PC-9 (cell line): ENCODE data around the gene SDR42E1. TPM values are rescaled to one million over a fixed set of nuclear protein-coding genes. Genes with fewer than 3 reads are reported as not detected.

Experiments
- BruUV-seq: library from RNA; stranded (reverse); fragments of 400-500 nt; replicated peaks from 2 replicates; lab custom pipeline; 2021; lab: Mats Ljungman, UMichigan
- CTCF ChIA-PET: fragments of 300-600 bp; sonication (Branson Sonifier 250); formaldehyde crosslinking; loops from one replicate; lab custom pipeline; 2022; ENCODE audit warnings: antibody characterized with exemption; lab: Charles Lee
- POLR2A ChIA-PET: fragments of 300-600 bp; sonication (Branson Sonifier 250); formaldehyde crosslinking; loops from one replicate; lab custom pipeline; 2022; ENCODE audit warnings: antibody characterized with exemption; ENCODE audit not compliant: unreplicated experiment; lab: Charles Lee
- DNase-seq, 2 experiments: peaks; one replicate each; pipeline versions ENCODE4 v3.0.0 to v3.0.0-alpha.2; 2015 to 2022; ENCODE audit warnings: mixed read lengths in 1 of 2
- H2AFZ ChIP-seq: fragments of 200-600 bp; sonication (generic); 2 replicates; pipeline ENCODE4 v1.8.1; 2017; ENCODE audit warnings: antibody characterized with exemption
- H3F3A ChIP-seq: fragments of 200-600 bp; sonication (generic); 2 replicates; pipeline ENCODE4 v1.8.1; 2017; ENCODE audit warnings: antibody characterized with exemption, mild to moderate bottlenecking, low read depth; ENCODE audit not compliant: insufficient read depth
- H3K27ac ChIP-seq: fragments of 200-600 bp; sonication (generic); 2 replicates; pipeline ENCODE4 v1.6.1; 2016; ENCODE audit warnings: mixed run types
- H3K27me3 ChIP-seq: fragments of 200-600 bp; sonication (generic); 2 replicates; pipeline ENCODE4 v1.6.1; 2016; ENCODE audit warnings: low read depth, mixed run types; ENCODE audit not compliant: insufficient read depth
- H3K36me3 ChIP-seq: fragments of 200-600 bp; sonication (generic); 2 replicates; pipeline ENCODE4 v1.6.1; 2016; ENCODE audit warnings: low read depth, mixed run types
- H3K4me1 ChIP-seq: fragments of 200-600 bp; sonication (generic); replicated peaks from 2 replicates; pipeline ENCODE4 v1.6.1; 2016; ENCODE audit warnings: mixed run types; ENCODE audit not compliant: insufficient read depth
- H3K4me2 ChIP-seq: fragments of 200-600 bp; sonication (generic); 2 replicates; pipeline ENCODE4 v1.6.1; 2017; ENCODE audit warnings: mixed run types
- H3K4me3 ChIP-seq: fragments of 200-600 bp; sonication (generic); 2 replicates; pipeline ENCODE4 v1.6.1; 2016; ENCODE audit warnings: mixed run types
- H3K79me2 ChIP-seq: fragments of 200-600 bp; sonication (generic); 2 replicates; pipeline ENCODE4 v1.6.1; 2017; ENCODE audit warnings: low read depth, mixed run types
- H3K9me2 ChIP-seq: fragments of 200-600 bp; sonication (generic); 2 replicates; pipeline ENCODE4 v1.8.1; 2017; ENCODE audit warnings: mild to moderate bottlenecking; ENCODE audit not compliant: insufficient read depth
- H3K9me3 ChIP-seq: fragments of 200-600 bp; sonication (generic); 2 replicates; pipeline ENCODE4 v1.8.1; 2016; ENCODE audit warnings: low read depth; ENCODE audit not compliant: insufficient read depth
- H4K20me1 ChIP-seq: fragments of 200-600 bp; sonication (generic); 2 replicates; pipeline ENCODE4 v1.8.1; 2017; ENCODE audit not compliant: insufficient read depth
- EZH2 ChIP-seq: fragments of 200-600 bp; sonication (generic); IDR thresholded peaks from 2 replicates; pipeline ENCODE4 v1.8.0; 2017; ENCODE audit warnings: antibody characterized with exemption, low read depth
- intact Hi-C: fragments of 100-400 bp; cut with micrococcal nuclease; formaldehyde crosslinking; loops from one replicate; pipeline ENCODE4 v1.10.0; 2022; ENCODE audit not compliant: unreplicated experiment
- total RNA-seq: library from RNA; stranded (reverse); gene quantifications from 2 replicates; pipeline ENCODE4 v1.2.3, GENCODE V29; 2021
- TF ChIP-seq, protein P1 (sequence below): fragments of 200-600 bp; sonication (generic); conservative IDR thresholded peaks from 2 replicates; pipeline ENCODE4 v1.6.1; 2017; ENCODE audit warnings: mixed run types, antibody characterized with exemption, mild to moderate bottlenecking, moderate library complexity

SDR42E1 gene
- total RNA-seq, 1 experiment from 2014 or later, result 11.6 TPM

DNA sequence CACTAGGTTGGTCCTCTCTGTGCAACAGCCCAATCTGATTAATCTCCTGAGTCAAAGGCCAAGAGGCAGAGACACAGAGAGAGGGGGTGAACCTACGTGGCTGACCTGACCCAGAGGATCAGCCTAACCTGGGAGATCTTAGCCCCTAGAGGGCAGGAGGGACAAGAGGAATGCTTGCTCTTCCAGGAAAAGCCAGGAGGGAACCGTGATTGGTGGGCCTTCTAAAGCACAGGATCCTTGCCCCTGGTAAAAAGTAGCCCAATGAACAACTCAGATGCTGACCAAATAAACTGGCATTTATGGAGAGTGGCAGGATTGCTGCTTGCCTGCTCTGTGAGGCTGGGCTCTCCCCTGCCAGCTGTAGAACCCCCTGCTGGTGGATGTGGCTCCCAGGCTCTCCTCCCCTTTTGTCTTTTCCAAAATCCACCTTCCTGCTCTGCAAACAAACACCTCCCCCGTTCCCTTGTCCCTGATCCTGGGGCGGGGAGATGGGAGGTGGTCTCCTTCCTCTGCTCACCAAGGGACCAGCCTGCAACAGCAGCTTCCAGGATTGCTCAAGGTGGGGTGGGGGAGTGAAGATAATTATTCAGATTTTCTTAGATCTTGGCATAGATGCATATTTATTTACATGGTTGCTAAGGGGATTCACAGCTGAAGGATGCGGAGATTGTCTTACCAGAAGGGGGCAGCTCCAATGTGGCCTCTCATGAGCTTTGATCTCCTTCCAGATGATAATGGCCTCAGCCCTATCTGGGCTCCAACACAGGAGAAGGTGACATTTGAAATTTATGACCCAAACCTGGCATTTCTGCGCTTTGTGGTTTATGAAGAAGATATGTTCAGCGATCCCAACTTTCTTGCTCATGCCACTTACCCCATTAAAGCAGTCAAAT lies 71.9 kb downstream of the SDR42E1 start:
- no peaks in the 10 kb centered on the region for H3K27me3 ChIP-seq
- no peaks in the 10 kb centered on the region for H3K9me2 ChIP-seq
- H3K4me2 ChIP-seq, result no peak overlapping the region
- POLR2A ChIA-PET, result no interaction called here
- no peak overlapping the region for H3K27ac ChIP-seq
- no peak overlapping the region for H3K4me3 ChIP-seq
- H3K36me3 ChIP-seq, result no peaks in the 10 kb centered on the region
- no peaks in the 10 kb centered on the region for H3K4me1 ChIP-seq
- H3K79me2 ChIP-seq, result no peaks in the 10 kb centered on the region
- BruUV-seq, result no TSS peak
- no peaks in the 10 kb centered on the region for H3K9me3 ChIP-seq
- CTCF ChIA-PET, result no interaction called here
- no peak overlapping the region for H2AFZ ChIP-seq
- DNase-seq, result no peak
- intact Hi-C loops, result loop anchor here (1.0 to 5.0 kb wide), 2 partner anchors 58 to 291 kb away; no protein-coding TSS in a partner anchor
- TF ChIP-seq, protein P1, sequence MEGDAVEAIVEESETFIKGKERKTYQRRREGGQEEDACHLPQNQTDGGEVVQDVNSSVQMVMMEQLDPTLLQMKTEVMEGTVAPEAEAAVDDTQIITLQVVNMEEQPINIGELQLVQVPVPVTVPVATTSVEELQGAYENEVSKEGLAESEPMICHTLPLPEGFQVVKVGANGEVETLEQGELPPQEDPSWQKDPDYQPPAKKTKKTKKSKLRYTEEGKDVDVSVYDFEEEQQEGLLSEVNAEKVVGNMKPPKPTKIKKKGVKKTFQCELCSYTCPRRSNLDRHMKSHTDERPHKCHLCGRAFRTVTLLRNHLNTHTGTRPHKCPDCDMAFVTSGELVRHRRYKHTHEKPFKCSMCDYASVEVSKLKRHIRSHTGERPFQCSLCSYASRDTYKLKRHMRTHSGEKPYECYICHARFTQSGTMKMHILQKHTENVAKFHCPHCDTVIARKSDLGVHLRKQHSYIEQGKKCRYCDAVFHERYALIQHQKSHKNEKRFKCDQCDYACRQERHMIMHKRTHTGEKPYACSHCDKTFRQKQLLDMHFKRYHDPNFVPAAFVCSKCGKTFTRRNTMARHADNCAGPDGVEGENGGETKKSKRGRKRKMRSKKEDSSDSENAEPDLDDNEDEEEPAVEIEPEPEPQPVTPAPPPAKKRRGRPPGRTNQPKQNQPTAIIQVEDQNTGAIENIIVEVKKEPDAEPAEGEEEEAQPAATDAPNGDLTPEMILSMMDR, result no peak
- no peak for TF ChIP-seq EZH2
- no peaks in the 10 kb centered on the region for H3F3A ChIP-seq
- H4K20me1 ChIP-seq, result no peaks in the 10 kb centered on the region

Other genes with a start within 250 kb of the SDR42E1 start
- gene PLCG2, start 232.2 kb downstream of the SDR42E1 start, total RNA-seq, result 7.9 and 10.8 TPM in 2 replicates
- gene HSD17B2, start 23.8 kb upstream of the SDR42E1 start, total RNA-seq, result not detected in 2 replicates
- gene MPHOSPH6, start 158.8 kb upstream of the SDR42E1 start, total RNA-seq, result 11.6 and 15.2 TPM in 2 replicates